Activated T-helper 1 cell treated with Interleukin-2 at 50 U/mL for 16 hours (primary cell): ENCODE data around the gene SERINC3.

Experiments
- DNase-seq: peaks from one replicate; pipeline ENCODE4 v3.0.0-alpha.2; 2020; ENCODE audit warnings: low read depth

Gene SERINC3

DNA sequence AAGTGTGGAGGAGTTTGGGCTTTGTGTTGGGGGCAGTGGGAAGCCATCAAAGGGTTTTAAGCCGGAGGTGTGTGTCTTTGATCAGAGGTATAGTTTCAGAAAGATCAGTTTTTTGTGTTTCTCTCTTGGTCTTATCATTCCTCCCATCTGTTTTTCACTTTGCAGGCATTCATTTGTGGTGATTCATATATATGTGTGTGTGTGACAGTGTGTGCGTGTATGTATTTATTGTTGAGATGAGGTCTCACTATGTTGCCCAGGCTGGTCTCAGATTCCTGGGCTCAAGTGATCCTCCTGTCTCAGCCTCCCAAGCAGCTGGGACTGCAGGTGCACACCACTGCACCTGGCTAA, 11.1 kb upstream of the SERINC3 start:
- DNase-seq, result no peak

DNA sequence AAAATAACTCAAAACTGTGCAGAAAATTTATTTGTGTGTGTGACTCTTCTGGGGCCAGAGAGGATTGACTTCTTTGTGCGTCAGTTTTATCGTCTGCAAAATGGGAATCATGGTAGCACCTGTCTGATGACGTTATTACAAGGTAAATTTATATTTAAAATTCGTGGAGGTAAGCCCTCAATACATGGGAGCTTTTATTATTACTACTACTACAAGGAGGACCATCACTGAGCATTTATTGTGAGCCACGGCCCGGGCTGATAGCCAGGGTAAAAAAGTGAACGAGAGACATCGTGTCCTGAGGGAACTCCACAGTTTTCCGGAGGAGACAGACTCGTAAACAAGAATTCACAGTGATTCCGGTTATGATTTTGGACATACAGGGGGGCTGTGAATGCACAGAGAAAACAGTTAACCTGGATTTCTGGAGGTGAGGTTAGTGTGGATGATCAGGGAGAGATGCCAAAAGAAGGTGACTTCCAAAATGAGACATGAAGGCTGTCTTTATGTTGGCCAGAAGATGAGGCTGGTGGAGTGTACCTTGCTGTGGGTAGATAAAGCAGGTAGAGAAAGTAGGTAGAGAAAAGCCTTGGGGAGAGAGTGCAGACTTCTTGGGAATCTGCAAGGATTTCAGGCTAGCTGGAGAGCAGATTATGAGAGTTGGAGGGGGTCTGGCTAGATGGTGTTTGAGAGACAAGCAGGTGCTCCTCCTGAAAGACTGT, 10.6 kb upstream of the SERINC3 start:
- DNase-seq, result no peak

DNA sequence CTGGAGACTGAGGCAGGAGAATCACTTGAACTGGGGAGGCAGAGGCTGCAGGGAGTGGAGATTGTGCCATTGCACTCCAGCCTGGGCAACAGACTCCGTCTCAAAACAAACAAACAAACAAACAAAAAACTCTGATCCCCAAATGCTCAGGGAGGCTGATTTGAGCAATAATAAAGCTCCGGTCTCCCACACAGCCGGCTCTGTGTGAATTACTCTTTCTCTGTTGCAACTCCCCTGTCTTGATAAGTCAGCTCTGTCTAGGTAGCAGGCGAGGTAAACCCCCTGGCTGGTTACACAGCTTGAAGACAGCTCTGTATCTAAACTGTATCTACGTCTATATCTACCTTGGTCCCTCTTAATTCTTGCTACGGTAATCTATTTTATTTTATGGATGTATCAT, 6.4 kb upstream of the SERINC3 start:
- DNase-seq, result no peak

DNA sequence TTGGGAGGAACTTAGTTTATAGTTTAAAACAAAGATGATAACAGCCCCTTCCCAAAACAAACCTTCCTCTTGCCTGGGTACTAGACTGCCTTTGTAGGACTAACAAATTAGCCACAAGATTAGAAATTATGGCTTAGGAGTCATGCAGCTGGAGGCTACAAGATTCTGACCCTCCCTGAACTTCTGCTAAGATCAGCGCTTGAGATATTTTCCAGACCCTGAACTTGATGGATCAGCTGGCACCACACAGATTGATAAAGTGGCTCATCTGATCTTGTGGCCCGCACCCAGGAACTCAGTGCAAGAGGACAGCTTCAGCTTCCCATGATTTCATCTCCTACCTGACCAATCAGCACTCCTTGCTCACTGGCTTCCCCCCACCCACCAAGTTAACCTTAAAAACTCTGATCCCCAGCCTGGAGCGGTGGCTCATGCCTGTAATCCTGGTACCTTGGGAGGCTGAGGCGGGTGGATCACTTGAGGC, 5.9 kb upstream of the SERINC3 start:
- no peak for DNase-seq

DNA sequence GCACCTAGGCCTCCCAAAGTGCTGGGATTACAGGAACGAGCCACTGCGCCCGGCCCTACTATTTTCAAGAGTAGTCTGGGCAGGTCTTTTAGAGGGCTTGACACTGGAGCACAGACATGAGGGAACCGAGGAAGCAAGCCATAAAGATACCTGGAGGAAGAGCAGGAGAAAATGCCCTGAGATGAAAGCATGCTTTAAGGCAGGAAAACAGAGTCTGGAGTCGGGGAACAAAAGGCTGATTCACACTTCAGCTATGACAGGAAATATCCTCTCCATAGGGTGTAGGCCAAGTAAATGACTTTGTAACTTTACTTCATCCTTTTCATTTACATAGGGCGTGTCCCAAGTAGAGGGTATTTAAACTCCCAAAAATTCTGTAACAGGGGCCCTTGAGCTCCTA, 4.3 kb upstream of the SERINC3 start:
- DNase-seq, result no peak

GRCh38 chr20:44523746-44524145, 1.9 kb upstream of the SERINC3 start:
- no peak for DNase-seq

GRCh38 chr20:44522841-44523240, 971 bp upstream of the SERINC3 start:
- DNase-seq, result no peak

DNA sequence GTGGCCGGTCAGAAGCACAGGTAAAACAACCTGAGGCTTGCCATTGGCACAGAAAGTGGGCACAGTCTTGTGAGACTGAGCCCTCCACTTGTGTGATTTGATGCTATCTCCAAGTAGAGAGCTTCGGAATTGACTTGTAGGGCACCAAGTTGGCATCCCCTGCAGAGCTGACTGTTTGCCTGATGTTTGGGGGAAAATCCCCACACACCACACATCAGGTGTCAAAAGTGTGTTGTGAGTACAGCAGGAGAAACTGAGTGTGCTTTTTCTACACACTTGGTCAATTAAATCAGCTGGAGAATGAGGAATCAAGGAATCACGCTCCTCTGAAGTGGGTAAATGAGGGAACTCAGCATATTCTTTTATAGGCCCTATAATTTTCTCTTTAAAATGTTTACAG, 989 bp downstream of the SERINC3 start:
- no peak for DNase-seq

DNA sequence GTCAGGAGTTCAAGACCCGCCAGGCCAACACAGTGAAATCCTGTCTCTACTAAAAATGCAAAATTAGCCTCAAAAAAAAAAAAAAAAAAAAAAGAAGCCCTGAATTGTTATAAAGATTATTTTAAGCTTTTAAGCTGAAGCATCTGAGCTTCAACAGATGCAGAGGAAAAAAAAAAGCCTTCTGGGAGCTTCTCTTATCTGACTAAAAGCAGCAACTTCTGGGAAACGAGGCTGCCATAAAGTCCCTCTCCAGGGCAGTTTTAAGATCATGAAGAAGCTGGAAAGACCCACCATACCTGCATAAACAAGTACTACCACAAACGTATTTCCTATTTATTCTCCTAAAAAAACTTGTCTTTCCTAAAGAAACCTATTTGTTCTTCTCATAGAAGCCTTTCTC, 3.6 kb downstream of the SERINC3 start:
- no peak for DNase-seq

- DNase-seq, result no peak
These were observed 4.4 kb downstream of the SERINC3 start for GRCh38 chr20:44517454-44517853.

DNA sequence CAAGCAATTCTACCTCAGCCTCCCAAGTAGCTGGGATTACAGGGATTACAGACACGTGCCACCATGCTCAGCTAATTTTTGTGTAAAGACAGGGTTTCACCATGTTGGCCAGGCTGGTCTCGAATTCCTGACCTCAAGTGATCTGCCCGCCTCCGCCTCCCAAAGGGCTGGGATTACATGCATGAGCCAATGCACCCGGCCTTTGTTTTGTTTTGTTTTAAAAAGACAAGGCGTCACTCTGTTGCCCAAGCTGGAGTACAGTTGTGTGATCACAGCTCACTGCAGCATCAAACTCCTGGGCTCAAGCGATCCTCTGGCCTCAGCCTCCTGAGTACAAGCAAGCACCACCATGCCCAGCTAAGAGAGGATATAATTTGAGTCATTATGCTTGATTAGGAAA, 5.4 kb downstream of the SERINC3 start:
- no peak for DNase-seq

GRCh38 chr20:44513871-44514270, 8.0 kb downstream of the SERINC3 start:
- DNase-seq, result no peak

GRCh38 chr20:44509762-44510161, 12.1 kb downstream of the SERINC3 start:
- no peak for DNase-seq

DNA sequence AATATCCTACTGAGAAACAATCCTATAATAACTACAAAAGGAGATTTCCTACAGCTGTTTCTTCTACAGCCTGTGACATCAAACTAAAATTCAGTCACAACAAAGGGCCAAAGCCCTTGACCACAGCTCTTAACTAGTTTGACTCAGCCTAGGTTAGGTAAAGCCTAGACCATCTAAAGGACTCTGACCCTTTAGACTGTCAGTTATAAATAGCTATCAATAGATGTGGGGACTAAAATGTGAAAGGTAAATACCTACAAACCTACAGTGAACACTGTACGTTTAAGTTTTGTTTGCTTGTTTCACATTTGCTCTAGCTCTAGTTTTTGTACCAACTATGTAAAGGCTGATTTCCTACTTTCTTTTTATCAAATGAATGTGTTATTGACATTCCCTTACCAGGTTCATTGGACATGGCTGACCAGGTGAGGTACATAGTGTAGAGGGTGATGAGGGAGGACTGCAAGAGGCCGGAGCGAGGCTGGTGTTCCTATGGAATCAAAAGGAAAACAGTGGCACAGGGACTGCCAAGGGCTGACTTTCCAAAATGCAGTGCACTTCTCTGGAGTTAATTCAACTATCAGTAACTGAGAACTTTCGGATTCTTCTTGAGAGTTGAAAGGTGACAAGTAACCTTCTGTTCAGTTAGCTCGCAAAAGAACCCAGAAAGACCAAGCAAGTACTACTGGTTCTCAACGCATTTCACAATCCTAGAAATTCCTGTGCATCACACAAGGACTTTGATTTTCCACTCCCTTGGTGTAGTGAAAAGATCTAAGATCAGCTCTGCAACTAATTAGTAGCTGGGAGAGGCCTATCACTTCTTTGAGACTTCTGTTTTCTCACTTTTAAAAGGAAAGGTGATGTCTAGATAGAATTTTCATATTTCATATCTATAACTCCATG, 17.2 kb downstream of the SERINC3 start:
- no peak for DNase-seq

DNA sequence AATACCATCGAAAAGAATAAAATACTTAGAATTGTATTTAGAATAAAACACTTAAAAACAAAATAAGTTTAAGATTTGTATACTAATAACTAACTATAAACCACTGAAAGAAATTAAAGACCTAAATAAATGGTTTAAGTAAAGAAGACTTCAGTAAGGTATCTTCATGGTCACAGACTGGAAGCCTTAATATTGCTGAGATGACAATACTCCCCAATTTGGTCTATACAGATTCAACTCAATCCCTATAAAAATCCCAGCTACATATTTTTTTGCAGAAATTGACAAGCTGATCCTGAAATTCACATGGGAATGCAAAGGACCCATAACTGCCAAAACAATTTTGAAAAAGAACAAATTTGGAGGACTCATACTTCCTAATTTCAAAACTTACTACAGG, 18.9 kb downstream of the SERINC3 start:
- DNase-seq, result no peak

DNA sequence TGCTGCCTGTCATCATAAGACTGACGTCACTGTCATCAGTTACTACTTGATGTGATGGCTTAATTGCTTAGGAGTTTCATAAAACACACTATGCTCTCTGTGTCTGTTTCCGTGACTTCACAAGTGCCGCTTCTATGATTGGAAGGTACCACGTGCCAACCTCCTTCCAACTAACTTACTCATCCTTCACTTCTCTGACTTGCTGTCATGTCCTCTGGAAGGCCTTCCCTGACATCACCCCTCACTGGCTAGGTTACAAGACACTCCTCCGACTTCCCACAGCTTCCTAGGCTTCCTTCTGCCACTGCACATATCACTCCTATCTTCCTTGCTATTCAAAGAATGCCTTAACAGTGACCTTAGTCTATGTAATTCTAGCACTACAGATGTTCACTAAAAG, 20.4 kb downstream of the SERINC3 start:
- DNase-seq, result no peak

DNA sequence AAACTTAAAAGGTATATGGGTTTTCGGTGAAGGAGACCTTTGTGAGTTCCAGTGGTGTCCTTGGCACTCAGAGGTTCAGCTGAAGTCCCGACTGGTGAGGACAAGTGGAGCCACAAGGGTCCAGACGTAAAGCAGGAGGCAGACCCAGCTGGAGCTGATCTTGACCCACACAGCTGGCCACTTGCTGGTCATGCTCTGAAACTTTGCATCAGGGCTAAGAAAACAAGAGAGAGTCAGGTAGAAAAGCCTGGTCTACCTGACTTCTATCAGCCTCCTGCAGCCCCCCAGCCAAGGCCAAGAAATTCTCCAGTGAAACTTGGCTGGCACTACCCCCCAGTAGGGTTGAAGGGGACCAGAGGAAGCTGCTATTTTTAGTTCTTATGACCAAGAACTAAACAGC, 21.6 kb downstream of the SERINC3 start:
- no peak for DNase-seq

GRCh38 chr20:44497761-44498160, 24.1 kb downstream of the SERINC3 start:
- DNase-seq, result no peak

GRCh38 chr20:44496976-44497375, 24.9 kb downstream of the SERINC3 start:
- DNase-seq, result no peak

DNA sequence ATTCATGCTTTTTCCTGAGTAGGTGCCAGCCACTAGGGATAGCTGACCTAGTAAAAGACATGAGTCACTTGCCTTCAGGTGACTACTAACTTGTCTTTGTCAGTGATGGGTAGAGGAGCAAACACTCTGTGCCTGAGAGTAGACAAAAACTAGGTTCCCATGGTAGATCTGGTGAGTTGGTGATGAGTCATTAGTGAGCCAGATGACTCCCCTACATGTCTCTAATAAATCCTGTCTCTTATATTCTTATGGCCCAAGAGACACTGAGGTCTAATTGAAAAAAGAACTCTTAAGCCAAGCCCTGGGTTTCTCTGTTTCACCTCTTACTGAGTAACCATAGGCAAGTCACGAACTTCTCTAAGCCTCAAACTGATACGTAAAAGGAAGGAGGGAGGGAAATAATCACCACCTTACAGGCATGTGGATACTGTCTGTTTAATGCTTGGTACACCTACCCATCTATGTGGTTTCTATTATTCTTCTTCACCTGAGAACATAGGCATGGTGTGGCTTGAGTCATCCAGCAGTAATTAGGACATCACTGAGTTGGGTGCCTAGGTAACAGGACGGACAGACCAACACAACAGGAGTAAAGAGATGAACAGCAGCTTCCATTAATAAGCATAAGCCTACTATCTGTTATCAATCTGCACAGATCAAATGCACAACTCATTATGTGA, 25.9 kb downstream of the SERINC3 start:
- no peak for DNase-seq

DNA sequence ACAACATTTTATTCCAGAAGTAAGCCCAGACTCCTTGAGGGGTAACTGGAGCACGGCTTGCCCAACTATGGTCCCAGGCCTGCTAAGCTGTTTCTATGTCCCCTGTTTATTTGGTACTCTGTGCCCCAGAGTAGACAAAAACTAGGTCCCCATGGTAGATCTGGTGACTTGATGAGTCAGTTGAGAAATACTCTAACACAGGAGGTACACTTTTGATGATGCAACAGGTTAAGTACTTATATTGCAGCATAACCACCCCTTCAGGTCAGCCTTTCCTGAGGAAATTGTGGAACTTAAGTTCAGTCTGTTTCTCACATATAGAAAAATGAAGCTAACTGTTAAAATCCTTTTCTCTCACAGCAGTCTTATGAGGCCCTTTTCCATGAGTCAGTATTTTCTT, 26.6 kb downstream of the SERINC3 start:
- DNase-seq, result no peak

GRCh38 chr20:44494681-44495080, 27.2 kb downstream of the SERINC3 start:
- no peak for DNase-seq

DNA sequence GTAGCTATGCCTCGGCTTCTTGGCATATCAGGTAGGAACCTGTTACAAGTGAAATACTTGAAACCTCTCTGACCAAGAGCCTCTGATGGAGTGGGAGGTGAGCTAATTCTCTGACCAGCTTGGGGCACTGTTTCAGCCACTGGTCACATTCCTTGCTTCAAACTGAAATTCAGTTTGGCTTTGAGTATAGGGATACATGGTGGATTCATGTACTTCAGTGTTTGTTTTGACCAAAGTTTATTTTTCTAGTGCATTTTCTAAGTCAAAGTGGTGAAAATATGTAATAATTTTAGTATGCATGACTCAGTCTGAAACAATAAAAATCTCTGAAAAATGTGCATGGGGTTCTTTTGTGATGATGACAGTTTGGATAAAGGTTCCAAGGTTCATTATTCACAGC, 27.6 kb downstream of the SERINC3 start:
- DNase-seq, result no peak
